Neuronal stem cell (in vitro differentiated cells): Measurements from ENCODE around the gene STPG3.

Source experiments
- DNase-seq: peaks from one replicate; pipeline ENCODE4 v3.0.0-alpha.2; 2013; ENCODE audit warnings: low spot score
- H2AFZ ChIP-seq: one replicate; pipeline ENCODE4 v1.6.1; 2013; ENCODE audit warnings: mild to moderate bottlenecking, low read length, inconsistent platforms
- H2AK5ac ChIP-seq: 2 replicates; pipeline ENCODE4 v1.6.1; 2013; ENCODE audit warnings: low read depth, mild to moderate bottlenecking, inconsistent platforms, low read length, moderate library complexity, mixed read lengths
- H2BK120ac ChIP-seq: 2 replicates; pipeline ENCODE4 v1.6.1; 2013; ENCODE audit warnings: low read depth, mild to moderate bottlenecking, inconsistent platforms, low read length, moderate library complexity, mixed read lengths
- H2BK12ac ChIP-seq: one replicate; pipeline ENCODE4 v1.6.1; 2013; ENCODE audit warnings: low read length, inconsistent platforms
- H2BK15ac ChIP-seq: 2 replicates; pipeline ENCODE4 v1.6.1; 2013; ENCODE audit warnings: mild to moderate bottlenecking, low read length, inconsistent platforms, mixed read lengths
- H2BK5ac ChIP-seq: one replicate; pipeline ENCODE4 v1.6.1; 2013; ENCODE audit warnings: inconsistent platforms, mild to moderate bottlenecking, low read length, moderate library complexity
- H3K14ac ChIP-seq: one replicate; pipeline ENCODE4 v1.6.1; 2013; ENCODE audit warnings: low read length, inconsistent platforms
- H3K18ac ChIP-seq: 2 replicates; pipeline ENCODE4 v1.6.1; 2013; ENCODE audit warnings: low read length, inconsistent platforms
- H3K23ac ChIP-seq: 2 replicates; pipeline ENCODE4 v1.6.1; 2013; ENCODE audit warnings: low read depth, mild to moderate bottlenecking, mixed read lengths, low read length, inconsistent platforms; ENCODE audit not compliant: poor library complexity
- H3K27ac ChIP-seq: replicated peaks from 3 replicates; pipeline ENCODE4 v1.5.1; 2013; ENCODE audit warnings: low read length, inconsistent platforms
- H3K27me3 ChIP-seq, 3 experiments: 2 replicates each; pipeline ENCODE4 v1.6.1; 2013; ENCODE audit warnings: low read length in 3 of 3, mild to moderate bottlenecking in 2 of 3, inconsistent platforms in 1 of 3, low read depth in 1 of 3, mixed read lengths in 1 of 3, moderate library complexity in 1 of 3; ENCODE audit not compliant: control insufficient read depth in 3 of 3, insufficient read depth in 3 of 3
- H3K36me3 ChIP-seq, 2 donors: replicated peaks in 1 of 2; 2 replicates each; pipeline ENCODE4 v1.6.1; 2013; ENCODE audit warnings: low read length in 2 of 2; ENCODE audit not compliant: control insufficient read depth in 2 of 2, insufficient read depth in 2 of 2
- H3K4ac ChIP-seq: 2 replicates; pipeline ENCODE4 v1.6.1; 2013; ENCODE audit warnings: inconsistent platforms, mild to moderate bottlenecking, low read length, moderate library complexity
- H3K4me1 ChIP-seq, 2 donors: 1 replicate in 1 of 2; 2 replicates in 1 of 2; pipeline ENCODE4 v1.6.1; 2013; ENCODE audit warnings: low read length in 2 of 2, low read depth in 1 of 2; ENCODE audit not compliant: control insufficient read depth in 2 of 2, insufficient read depth in 1 of 2
- H3K4me2 ChIP-seq: one replicate; pipeline ENCODE4 v1.6.1; 2013; ENCODE audit warnings: mild to moderate bottlenecking, low read length, inconsistent platforms; ENCODE audit not compliant: insufficient read depth, poor library complexity, severe bottlenecking
- H3K4me3 ChIP-seq, 2 donors: 2 replicates each; pipeline ENCODE4 v1.5.1; 2013; ENCODE audit warnings: low read length in 2 of 2, mild to moderate bottlenecking in 2 of 2, inconsistent platforms in 1 of 2, moderate library complexity in 1 of 2
- H3K79me1 ChIP-seq: one replicate; pipeline ENCODE4 v1.6.1; 2013; ENCODE audit warnings: low read depth, mild to moderate bottlenecking, inconsistent platforms, low read length, moderate library complexity
- H3K9ac ChIP-seq: one replicate; pipeline ENCODE4 v1.6.1; 2013; ENCODE audit warnings: mild to moderate bottlenecking, low read depth, low read length, inconsistent platforms; ENCODE audit not compliant: poor library complexity
- H3K9me3 ChIP-seq, 2 donors: replicated peaks in 1 of 2; 2 replicates each; pipeline versions ENCODE3 to v1.6.1; 2013; ENCODE audit warnings: low read length in 2 of 2, mild to moderate bottlenecking in 2 of 2, inconsistent platforms in 1 of 2, low read depth in 1 of 2, mixed read lengths in 1 of 2, moderate library complexity in 1 of 2; ENCODE audit not compliant: control insufficient read depth in 2 of 2, insufficient read depth in 1 of 2
- H4K8ac ChIP-seq: one replicate; pipeline ENCODE4 v1.6.1; 2013; ENCODE audit warnings: low read depth, mild to moderate bottlenecking, inconsistent platforms, low read length, moderate library complexity
- H4K91ac ChIP-seq: one replicate; pipeline ENCODE4 v1.6.1; 2013; ENCODE audit warnings: low read length, low read depth, mild to moderate bottlenecking, inconsistent platforms; ENCODE audit not compliant: poor library complexity
- WGBS, 2 donors: extraction: QIAGEN DNeasy Blood & Tissue Kit; methylation state at CpG; one replicate each; pipeline ENCODE4 v1.1.7; 2013; ENCODE audit warnings: missing lambda C conversion rate in 2 of 2, mixed read lengths in 1 of 2; ENCODE audit not compliant: insufficient read length in 2 of 2, insufficient replicate concordance in 1 of 2; ENCODE audit errors: extremely low coverage in 2 of 2; 5-methylcytosine and 5-hydroxymethylcytosine counted together

Gene STPG3

GRCh38 chr9:137219757-137220316 lies 31.2 kb upstream of the STPG3 start:
- Histone ChIP-seq H3K36me3 (peaks cover 5 to 16% of the 10 kb centered on the region in 2 donors), H3K4me1 (peaks cover 11 to 15% of the 10 kb centered on the region in 2 donors), H4K8ac (no peak overlapping the region), H3K27me3 (peaks cover 0 to 10% (median 3%) of the 10 kb centered on the region in 3 experiments), H2BK15ac (no peak overlapping the region), H3K18ac (no peak overlapping the region), H3K79me1 (peaks cover 13% of the 10 kb centered on the region), H2AK5ac (no peak overlapping the region), H4K91ac (no peak overlapping the region), H2AFZ (no peak overlapping the region), H3K4me3 (no peak overlapping the region), H3K9me3 (no peaks in the 10 kb centered on the region), H2BK12ac (no peak overlapping the region), H3K4ac (no peak overlapping the region), H3K9ac (peak overlapping the region; percentile 60), H3K27ac (no peak overlapping the region), H3K14ac (no peak overlapping the region), H2BK120ac (no peak overlapping the region), H3K4me2 (no peak overlapping the region), H2BK5ac (no peak overlapping the region), H3K23ac (peak overlapping the region; percentile 89)
- DNase-seq: no peak
- no CpG with 5 or more reads among the region's 10 CpGs for WGBS, 2 donors

DNA sequence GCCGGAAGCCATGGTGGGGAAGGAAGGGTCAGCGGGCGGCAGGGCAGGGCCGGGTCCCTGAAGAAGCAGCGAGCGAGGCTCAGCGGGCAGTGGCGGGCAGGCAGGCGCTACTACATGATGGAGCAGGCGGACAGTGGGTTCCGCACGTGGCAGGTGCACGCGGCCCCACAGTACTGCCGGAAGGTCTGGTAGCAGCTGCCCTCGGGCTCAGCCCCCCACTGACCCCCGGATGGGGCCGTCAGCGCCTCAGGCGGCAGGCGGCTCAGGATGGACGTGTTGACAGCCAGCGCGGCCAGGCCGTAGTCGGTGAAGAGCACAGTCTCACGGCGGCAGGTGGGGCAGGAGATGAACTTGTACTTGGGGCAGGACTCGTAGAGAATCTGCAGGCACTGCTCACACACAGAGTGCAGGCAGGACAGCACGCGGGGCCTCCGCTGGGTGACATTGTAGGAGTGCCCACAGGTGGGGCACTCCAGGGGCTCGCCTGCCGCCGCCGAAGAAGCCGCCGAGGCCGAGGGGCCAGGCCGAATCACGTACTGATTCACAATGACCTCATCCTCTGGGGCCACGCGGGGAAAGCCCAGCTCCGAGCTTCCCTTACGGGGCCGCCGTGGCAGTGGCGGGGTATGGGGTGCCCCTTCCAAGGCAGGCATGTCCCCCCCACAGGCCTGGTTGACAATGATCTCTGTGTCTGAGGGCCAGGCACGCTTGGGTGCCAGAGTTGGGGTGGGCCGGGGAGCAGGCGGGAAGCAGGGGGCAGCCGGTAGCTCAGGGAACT lies 30.6 kb upstream of the STPG3 start:
- Histone ChIP-seq H3K23ac (peak overlapping the region; percentile 89), H3K27me3 (peaks cover 0 to 10% (median 3%) of the 10 kb centered on the region in 3 experiments), H2BK120ac (no peak overlapping the region), H3K27ac (no peak overlapping the region), H4K8ac (no peak overlapping the region), H2AFZ (no peak overlapping the region), H3K9me3 (no peaks in the 10 kb centered on the region), H3K79me1 (peaks cover 13% of the 10 kb centered on the region), H3K9ac (no peak overlapping the region), H4K91ac (no peak overlapping the region), H3K4me2 (no peak overlapping the region), H2BK12ac (no peak overlapping the region), H3K4me3 (no peak overlapping the region), H3K18ac (peak overlapping the region; percentile 48), H3K36me3 (peaks cover 2 to 9% of the 10 kb centered on the region in 2 donors), H2AK5ac (peak overlapping the region; percentile 75), H3K4ac (no peak overlapping the region), H3K14ac (no peak overlapping the region), H3K4me1 (peaks cover 11 to 15% of the 10 kb centered on the region in 2 donors), H2BK5ac (no peak overlapping the region), H2BK15ac (peak overlapping the region; percentile 85)
- no CpG with 5 or more reads among the region's 52 CpGs for WGBS, 2 donors
- DNase-seq: no peak

GRCh38 chr9:137221095-137221505 lies 30.0 kb upstream of the STPG3 start:
- Histone ChIP-seq H3K4me1 (peaks cover 11 to 18% of the 10 kb centered on the region in 2 donors), H2BK15ac (peak overlapping the region; percentile 49), H3K79me1 (peaks cover 13% of the 10 kb centered on the region), H2BK12ac (no peak overlapping the region), H3K9me3 (no peaks in the 10 kb centered on the region), H4K8ac (no peak overlapping the region), H3K27me3 (peaks cover 0 to 10% (median 3%) of the 10 kb centered on the region in 3 experiments), H3K27ac (no peak overlapping the region), H3K18ac (no peak overlapping the region), H3K9ac (no peak overlapping the region), H2BK5ac (no peak overlapping the region), H4K91ac (no peak overlapping the region), H3K23ac (no peak overlapping the region), H3K14ac (no peak overlapping the region), H3K4me3 (no peak overlapping the region), H3K4me2 (peak overlapping the region; percentile 89), H2BK120ac (no peak overlapping the region), H3K4ac (no peak overlapping the region), H2AK5ac (peak overlapping the region; percentile 56), H2AFZ (no peak overlapping the region), H3K36me3 (peaks cover under 1 to 3% of the 10 kb centered on the region in 2 donors)
- no peak for DNase-seq
- WGBS, 2 donors: no CpG with 5 or more reads among the region's 14 CpGs

- H3K36me3 ChIP-seq: no peaks in the 10 kb centered on the region
- peak overlapping the region; percentile 98 for H4K8ac ChIP-seq
- H3K79me1 ChIP-seq: peaks cover 12% of the 10 kb centered on the region
- WGBS, 2 donors: no CpG with 5 or more reads among the region's 61 CpGs
- H2BK12ac ChIP-seq: no peak overlapping the region
- H3K9ac ChIP-seq: peak overlapping the region; percentile 84
- peak overlapping the region; percentile 43 for H3K23ac ChIP-seq
- H3K18ac ChIP-seq: peak overlapping the region; percentile 93
- H3K4ac ChIP-seq: no peak overlapping the region
- no peak overlapping the region for H3K14ac ChIP-seq
- peak overlapping the region; percentile 89 for H3K4me2 ChIP-seq
- H2BK120ac ChIP-seq: no peak overlapping the region
- H3K4me1 ChIP-seq: peaks cover 11 to 23% of the 10 kb centered on the region in 2 donors
- peak overlapping the region; percentile 56 for H2AK5ac ChIP-seq
- no peaks in the 10 kb centered on the region for H3K9me3 ChIP-seq
- DNase-seq: no peak
- peak overlapping the region; percentile 74 to 83 for H3K4me3 ChIP-seq
- H3K27me3 ChIP-seq: peaks cover 0 to 10% (median 3%) of the 10 kb centered on the region in 3 experiments
- no peak overlapping the region for H2BK5ac ChIP-seq
- peak overlapping the region; percentile 71 for H2AFZ ChIP-seq
- H4K91ac ChIP-seq: no peak overlapping the region
- H3K27ac ChIP-seq: no peak overlapping the region
- H2BK15ac ChIP-seq: peak overlapping the region; percentile 49
These were observed 29.5 kb upstream of the STPG3 start for GRCh38 chr9:137221506-137222111.
